NCI-H187 treated with DMSO at 0.1 percent for 48 hours (cell line): ENCODE measurements around the gene ILKAP.

Source experiments
- DNase-seq: peaks from one replicate; lab custom pipeline; 2025; lab: John Stamatoyannopoulos, UW

Gene ILKAP

DNA sequence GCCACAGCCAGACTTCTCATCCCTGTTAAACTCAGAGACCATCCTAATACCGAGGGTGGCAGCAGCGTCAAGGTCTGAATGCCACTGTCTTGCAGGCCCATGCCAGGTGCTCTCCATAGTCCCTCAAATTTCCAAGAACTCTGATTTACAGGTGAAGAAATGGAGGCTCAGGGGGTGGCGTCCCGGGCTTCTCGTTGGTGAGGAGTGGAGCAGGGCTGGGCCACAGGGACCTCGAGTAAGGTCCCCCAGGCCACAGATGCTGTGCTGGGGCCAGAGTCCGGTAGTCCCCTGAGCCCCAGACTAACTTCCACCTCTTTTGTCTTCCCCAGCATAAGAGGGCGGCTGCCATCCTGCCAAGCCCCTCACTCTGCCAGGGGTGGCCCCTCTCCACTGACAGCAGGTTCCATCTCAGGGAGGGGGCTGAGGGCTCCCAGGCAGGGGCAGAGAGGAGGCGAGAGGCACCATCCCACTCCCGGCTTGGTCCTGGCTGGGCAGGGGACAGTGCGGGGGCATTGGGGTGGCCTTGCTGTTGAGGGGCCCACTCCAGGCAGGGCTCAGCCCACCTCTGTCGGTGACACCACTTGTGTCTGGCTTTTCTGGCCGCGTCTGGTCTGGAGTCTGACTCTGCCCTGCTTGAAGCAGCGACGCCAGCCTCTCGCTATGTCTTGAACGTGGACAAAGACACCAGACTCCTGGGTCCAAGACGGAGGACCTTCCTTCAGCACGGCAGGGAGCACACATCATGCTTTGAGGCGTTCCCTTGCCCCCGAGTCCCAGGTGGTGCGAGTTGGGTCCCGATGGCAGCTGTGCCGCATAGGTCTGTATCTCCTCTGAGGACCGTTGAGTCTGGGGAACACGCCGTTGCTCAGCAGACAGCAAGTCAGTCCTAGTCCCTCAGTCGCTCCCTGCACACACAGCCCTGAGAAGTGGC, 80.9 kb downstream of the ILKAP start:
- no peak for DNase-seq

DNA sequence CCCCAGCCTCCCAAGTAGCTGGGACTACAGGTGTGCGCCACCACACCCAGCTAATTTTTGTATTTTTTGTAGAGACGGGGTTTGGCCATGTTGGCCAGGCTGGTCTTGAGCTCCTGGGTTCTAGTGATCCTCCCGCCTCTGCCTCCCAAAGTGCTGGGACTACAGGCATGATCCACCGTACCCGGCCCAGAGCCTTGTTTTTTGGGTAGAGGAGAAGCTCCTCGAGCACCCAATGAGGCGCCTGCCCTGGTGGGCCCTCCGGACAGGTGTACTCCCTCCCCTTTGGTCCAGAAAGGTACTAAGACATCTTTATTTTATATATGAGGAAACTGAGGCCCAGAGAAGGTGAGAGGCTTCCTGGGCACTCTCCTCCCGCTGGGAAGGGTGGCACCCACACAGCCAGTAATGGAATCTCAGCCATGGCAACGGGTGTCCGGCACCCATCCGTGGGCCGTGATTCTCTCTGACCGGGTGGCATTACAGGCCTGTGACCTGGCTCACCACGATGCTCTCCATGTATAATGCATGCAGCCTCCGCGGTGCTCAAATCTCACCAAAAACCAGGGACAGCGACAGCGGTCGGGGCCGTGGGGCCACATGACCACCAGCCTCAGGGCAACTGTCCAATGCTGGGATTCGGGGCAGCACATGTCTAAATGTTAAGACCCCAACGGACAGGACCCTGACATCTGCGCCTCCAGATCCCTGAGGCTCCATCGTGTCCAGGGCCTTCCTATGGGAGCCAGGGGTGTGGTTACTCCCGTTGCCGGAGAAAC, 81.8 kb downstream of the ILKAP start:
- no peak for DNase-seq

GRCh38 chr2:238120463-238121298, 82.8 kb downstream of the ILKAP start:
- no peak for DNase-seq
